H7 (cell line): ENCODE measurements around the gene SLC9A8. TPM values are rescaled to one million over a fixed set of nuclear protein-coding genes. Genes with fewer than 3 reads are reported as not detected.

Experiments used
- DNase-seq: peaks from one replicate; pipeline ENCODE4 v3.0.0; 2012
- H3K27me3 ChIP-seq: 2 replicates; pipeline ENCODE4 v1.6.0; 2011; ENCODE audit warnings: mild to moderate bottlenecking, low read length; ENCODE audit not compliant: control insufficient read depth, insufficient read depth
- H3K36me3 ChIP-seq: replicated peaks from 2 replicates; pipeline ENCODE4 v1.5.1; 2011; ENCODE audit warnings: low read length; ENCODE audit not compliant: control insufficient read depth, insufficient read depth
- H3K4me3 ChIP-seq: 2 replicates; pipeline ENCODE4 v1.5.1; 2011; ENCODE audit warnings: low read depth, mild to moderate bottlenecking, control low read depth, low read length, moderate library complexity; ENCODE audit not compliant: insufficient read depth
- total RNA-seq: library from RNA; depleted of rRNA; stranded (reverse); fragments of >200 nt; shearing (Covaris generic); gene quantifications from 2 replicates; pipeline ENCODE4 v1.2.3, GENCODE V29; 2014

SLC9A8 gene
- total RNA-seq, 1 experiment from 2014 or later: 6.7 TPM

DNA sequence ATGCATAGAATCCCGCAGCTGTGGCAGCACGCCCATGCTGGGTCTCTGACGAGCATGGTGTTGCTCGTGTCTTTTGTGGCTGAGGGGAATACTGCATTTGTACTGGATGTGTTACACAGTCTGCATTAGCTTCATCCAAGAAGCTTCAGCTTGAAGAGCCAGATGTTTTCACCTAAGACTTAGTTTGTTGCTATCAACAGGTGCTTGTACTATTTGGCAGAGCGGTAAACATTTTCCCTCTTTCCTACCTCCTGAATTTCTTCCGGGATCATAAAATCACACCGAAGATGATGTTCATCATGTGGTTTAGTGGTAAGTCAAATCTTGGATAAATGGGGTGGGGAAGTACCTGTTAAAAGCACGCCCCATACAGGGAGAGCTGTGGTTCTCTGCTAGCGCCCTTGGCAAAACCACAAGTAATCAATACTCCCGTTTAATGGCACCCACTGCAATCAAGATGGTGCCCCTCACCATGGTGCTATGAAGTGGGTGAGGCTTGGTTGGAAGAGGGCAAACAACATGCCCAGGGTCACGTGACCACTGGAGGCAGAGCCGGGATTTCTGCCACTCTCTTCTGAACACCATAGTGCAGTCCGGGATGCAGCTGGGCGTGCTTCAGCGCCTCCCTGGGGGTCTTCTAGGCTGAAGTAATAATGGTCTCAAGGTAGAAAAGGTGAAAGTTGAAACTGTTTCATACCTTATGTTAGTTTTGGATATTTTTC is 68.3 kb downstream of the SLC9A8 start:
- H3K36me3 ChIP-seq: peaks cover 5% of the 10 kb centered on the region
- H3K4me3 ChIP-seq: no peak overlapping the region
- no peak for DNase-seq
- no peaks in the 10 kb centered on the region for H3K27me3 ChIP-seq

GRCh38 chr20:49882171-49882970 is 69.7 kb downstream of the SLC9A8 start:
- Histone ChIP-seq H3K36me3 (peaks cover 5% of the 10 kb centered on the region), H3K27me3 (no peaks in the 10 kb centered on the region), H3K4me3 (no peak overlapping the region)
- DNase-seq: peak; percentile 48

- H3K4me3 ChIP-seq: no peak overlapping the region
- H3K36me3 ChIP-seq: peaks cover 5% of the 10 kb centered on the region
- no peaks in the 10 kb centered on the region for H3K27me3 ChIP-seq
- DNase-seq: no peak
These were observed 70.7 kb downstream of the SLC9A8 start for GRCh38 chr20:49883246-49883802.

DNA sequence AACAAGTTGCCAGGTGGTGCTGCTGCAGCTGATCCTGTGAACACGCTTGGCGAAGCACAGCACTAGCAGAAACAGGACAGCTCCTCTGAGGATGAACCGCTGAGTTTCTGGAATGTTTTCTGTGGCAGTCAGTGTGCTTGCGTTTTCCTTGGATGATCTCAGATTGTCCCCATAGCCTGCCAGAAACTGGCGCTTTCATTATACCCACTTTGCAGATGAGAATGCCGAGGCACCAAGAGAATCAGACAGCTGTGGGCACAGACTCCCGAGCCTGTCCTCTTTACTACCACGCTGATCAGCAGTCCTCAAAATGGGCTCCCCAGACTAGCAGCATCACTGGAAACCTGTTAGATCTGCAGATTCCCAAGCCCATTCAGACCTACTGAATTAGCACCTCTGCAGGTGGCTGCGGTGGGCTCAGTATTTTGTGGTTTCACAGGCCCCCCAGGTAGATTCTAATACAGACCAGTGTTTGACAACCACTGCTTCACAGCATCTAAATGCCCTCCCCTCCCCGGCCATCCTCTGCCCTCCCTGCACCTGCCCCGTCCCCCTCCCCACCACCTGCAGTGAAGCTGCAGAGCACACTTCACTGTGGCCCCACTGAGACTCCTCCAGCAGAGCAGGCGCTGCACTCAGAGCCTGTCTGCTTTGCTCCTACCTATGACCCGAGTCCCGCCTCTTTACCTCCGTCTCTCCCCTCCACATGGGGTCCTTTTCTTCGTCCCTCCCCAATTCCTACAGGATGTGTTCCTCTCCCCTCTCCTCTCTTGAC is 73.1 kb downstream of the SLC9A8 start:
- Histone ChIP-seq H3K4me3 (no peak overlapping the region), H3K36me3 (peaks cover 5% of the 10 kb centered on the region), H3K27me3 (no peaks in the 10 kb centered on the region)
- DNase-seq: peak; percentile 81

DNA sequence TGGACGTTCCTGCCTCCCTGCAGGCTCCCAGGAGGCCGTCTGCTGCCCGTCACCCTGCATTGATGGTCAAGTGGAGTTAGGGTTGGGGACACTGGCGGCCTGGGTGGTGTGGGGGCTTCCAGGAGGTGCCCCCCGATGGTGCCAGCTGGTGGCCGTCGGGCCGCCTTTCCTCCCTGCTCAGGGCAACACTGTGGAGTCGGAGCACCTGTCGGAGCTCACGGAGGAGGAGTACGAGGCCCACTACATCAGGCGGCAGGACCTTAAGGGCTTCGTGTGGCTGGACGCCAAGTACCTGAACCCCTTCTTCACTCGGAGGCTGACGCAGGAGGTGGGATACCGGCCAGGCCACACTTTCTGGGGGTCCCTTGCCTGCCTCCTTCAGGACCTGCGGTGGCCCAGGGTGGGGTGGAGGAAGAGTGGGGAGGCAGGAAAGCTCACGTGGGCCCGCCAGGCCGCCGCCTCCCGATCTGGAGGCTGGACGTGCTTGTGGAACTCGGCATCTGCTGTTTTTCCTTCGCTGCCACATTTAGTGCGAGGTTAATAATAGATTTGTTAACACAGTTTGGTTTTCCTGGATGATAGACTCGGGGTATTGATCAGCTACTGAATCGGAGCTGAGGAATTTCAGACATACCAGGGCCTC is 74.1 kb downstream of the SLC9A8 start:
- no peaks in the 10 kb centered on the region for H3K27me3 ChIP-seq
- no peak for DNase-seq
- H3K4me3 ChIP-seq: no peak overlapping the region
- H3K36me3 ChIP-seq: peaks cover 5% of the 10 kb centered on the region

- Histone ChIP-seq H3K27me3 (no peaks in the 10 kb centered on the region), H3K36me3 (peaks cover 5% of the 10 kb centered on the region), H3K4me3 (no peak overlapping the region)
- DNase-seq: no peak
These were observed 74.9 kb downstream of the SLC9A8 start for GRCh38 chr20:49887251-49888211.

DNA sequence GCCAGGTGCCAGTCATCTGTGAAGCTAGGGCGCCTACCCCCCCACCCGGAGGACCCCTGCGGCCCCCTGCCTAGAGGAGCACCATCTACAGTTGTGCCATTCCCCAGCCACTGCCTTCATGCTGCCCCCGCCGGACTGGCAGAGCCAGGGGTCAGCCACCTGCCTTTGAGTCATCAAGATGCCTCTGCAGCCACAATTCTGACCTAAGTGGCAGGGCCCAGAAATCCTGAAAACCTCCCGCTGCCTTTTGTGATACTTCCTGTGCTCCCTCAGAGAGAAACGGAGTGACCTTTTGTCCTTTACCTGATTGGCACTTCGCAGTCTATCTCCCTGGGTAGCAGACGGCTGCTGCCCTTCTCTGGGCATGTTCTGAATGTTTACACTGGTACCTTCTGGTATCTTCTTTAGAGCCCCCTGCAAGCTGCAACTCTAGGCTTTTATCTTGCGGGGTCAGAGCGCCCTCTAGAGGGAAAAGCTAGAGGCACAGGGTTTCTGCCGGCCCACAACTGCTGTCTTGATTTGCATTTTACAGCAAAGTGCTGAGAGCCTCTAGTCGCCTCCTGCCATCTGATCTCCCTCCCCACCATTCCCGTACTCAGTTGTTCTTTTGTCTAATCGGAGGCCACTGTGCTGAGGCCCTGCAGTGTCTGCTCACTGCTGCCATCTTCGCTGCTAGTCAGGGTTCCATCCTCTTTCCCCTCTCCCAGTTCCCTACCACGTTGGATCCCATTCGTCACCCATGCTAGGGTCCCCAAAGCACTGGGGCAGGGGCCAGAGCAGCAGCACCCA is 75.8 kb downstream of the SLC9A8 start:
- DNase-seq: peak; percentile 94
- peaks cover 4% of the 10 kb centered on the region for H3K36me3 ChIP-seq
- no peaks in the 10 kb centered on the region for H3K27me3 ChIP-seq
- H3K4me3 ChIP-seq: no peak overlapping the region

DNA sequence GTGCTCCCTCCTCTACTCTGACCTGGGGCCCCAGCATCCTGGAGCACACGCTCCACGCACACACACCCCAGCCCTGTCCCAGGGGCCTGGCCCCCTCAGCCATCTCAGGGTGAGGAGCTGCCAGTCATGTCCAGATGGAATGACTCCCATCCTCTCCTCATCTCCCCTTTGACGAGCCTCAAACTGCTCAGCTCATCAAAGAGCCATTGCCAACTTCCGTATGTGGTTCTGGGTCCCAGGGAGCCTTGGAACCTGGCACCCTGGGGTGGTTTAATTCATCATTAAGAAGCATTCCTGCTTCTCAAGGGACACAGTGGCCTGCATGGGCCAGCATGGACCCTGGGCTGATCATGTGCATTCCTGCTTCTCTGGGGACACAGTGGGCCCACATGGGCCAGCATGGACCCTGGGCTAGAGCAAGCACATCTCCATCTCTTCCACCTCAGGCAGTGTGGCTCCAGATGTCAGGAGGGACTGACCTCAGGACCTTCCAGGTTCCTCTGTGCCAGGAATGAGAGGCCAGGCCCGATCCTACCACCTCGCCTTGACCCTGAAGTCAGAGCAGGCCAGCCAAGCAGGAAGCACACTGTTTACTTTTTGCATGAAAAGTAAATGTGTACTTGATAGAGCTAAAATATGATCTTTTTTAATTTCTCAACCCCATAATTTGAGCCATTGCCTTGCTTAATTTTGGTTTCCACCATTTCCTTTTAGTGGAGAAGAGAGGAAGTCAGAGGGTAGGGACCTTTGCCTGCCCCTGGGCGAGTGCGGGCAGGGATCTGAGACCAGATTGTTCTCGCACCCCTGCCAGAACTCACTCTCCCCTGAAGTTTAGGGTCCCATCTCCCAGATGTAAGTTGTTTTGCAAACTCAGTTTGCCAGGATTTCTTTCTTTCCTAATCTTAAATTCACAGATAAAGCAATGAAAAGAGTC is 76.6 kb downstream of the SLC9A8 start:
- no peak for DNase-seq
- Histone ChIP-seq H3K4me3 (no peak overlapping the region), H3K27me3 (no peaks in the 10 kb centered on the region), H3K36me3 (peaks cover 1% of the 10 kb centered on the region)

GRCh38 chr20:49889935-49890333 is 77.3 kb downstream of the SLC9A8 start:
- Histone ChIP-seq H3K27me3 (no peaks in the 10 kb centered on the region), H3K36me3 (no peaks in the 10 kb centered on the region; the same call in none of the 2 replicates), H3K4me3 (no peak overlapping the region)
- DNase-seq: peak; percentile 82

DNA sequence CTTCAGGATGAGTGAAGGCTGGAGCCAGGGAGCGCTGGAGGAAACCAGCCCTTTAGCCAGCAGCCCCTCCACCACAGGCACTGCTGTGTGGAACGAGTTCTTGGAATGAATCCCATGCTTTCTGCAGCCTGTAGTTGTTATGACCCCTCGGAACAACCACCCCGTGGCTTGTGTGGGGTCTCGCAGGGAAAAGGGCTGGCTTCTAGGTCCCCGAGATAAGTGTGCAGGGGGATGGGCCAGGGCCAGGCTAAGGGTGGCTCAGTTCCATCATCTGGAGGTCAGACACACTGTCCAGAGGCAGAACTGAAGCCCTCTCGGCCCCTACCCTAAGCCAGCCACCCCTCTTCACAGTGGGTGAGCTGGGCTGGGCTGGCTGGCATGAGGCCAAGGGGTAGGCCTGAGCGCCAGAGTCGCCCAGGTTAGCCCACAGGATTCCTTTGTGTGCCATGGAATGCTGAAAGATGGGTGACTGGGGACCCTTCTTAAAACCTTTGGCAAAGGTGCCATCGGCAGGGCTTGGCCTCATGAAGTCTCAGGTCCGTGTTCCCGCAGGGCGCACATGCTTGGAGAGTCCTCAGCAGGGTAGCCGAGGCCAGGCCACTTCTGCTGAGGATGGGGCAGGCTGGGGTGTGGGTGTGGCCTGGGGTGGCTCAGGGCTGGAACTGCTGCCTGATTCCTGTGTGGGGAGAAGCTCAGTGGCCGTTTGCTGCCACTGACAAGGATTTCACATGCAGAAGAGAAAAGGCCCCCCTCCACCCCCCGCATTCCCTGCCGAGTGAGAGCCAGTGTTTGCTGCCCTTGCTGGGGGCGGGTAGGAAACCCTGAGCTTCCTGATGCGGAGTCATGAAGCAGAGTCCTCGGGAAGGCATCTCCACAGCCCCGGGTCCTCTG is 78.1 kb downstream of the SLC9A8 start:
- no peaks in the 10 kb centered on the region; the same call in 1 of the 2 replicates for H3K36me3 ChIP-seq
- DNase-seq: peak; percentile 78
- H3K4me3 ChIP-seq: no peak overlapping the region
- no peaks in the 10 kb centered on the region for H3K27me3 ChIP-seq

DNA sequence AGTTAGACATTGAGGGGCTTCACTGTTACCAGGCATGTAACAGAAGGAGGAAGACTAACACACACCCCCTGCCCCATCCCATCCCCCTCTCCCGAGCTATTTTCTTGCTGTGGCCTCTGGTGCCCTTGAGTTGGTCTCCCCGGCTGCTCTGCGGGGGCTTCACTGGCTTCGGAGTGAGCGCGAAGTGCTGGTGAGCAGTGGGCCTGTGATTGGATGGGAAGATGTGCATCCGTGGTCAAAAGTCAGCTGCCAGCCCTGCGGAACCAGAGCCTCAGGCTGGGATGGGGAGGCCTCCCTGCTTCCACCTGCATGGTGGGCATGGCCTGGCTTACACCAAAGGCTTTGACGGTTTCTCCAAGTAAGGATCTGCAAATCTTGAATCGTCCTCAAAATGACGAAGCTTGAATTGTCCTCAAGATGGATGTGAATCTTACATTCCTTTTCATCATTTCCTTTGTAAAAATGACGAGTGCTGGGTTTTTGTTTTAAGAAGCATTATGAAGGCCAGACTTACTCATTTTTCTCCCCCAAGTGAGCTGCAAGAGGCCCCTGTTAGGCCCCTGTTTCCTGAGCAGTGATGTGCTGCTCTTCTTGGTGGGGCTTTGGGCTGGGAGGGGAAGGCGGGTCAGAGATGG is 79.0 kb downstream of the SLC9A8 start:
- no peaks in the 10 kb centered on the region; the same call in 1 of the 2 replicates for H3K36me3 ChIP-seq
- DNase-seq: peak; percentile 49

More for the DNA sequence above, 79.0 kb downstream of the SLC9A8 start:
- Histone ChIP-seq H3K27me3 (no peaks in the 10 kb centered on the region), H3K4me3 (no peak overlapping the region)
